Measurements from ENCODE around the gene RTN4RL2.

- TF ChIP-seq POLR2AphosphoS5 (IDR thresholded peaks at IDR 0.05; ENCODE audit: low read depth, low read length) (no peak; the same call in none of the 2 replicates), POLR2A (IDR thresholded peaks at IDR 0.05; ENCODE audit: low read depth, low read length) (peak; percentile 79), PAX5 (IDR thresholded peaks at IDR 0.05; ENCODE audit: insufficient read depth, low read length, severe bottlenecking) (no peak), POU2F2 (IDR thresholded peaks at IDR 0.05; ENCODE audit: low read depth, low read length) (peak; percentile 83)
Observed at GRCh38 chr11:57424792-57425564, 35.4 kb upstream of the RTN4RL2 start.
